ENCODE results near the gene IFRD1.

The IFRD1 gene, protein sequence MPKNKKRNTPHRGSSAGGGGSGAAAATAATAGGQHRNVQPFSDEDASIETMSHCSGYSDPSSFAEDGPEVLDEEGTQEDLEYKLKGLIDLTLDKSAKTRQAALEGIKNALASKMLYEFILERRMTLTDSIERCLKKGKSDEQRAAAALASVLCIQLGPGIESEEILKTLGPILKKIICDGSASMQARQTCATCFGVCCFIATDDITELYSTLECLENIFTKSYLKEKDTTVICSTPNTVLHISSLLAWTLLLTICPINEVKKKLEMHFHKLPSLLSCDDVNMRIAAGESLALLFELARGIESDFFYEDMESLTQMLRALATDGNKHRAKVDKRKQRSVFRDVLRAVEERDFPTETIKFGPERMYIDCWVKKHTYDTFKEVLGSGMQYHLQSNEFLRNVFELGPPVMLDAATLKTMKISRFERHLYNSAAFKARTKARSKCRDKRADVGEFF

DNA sequence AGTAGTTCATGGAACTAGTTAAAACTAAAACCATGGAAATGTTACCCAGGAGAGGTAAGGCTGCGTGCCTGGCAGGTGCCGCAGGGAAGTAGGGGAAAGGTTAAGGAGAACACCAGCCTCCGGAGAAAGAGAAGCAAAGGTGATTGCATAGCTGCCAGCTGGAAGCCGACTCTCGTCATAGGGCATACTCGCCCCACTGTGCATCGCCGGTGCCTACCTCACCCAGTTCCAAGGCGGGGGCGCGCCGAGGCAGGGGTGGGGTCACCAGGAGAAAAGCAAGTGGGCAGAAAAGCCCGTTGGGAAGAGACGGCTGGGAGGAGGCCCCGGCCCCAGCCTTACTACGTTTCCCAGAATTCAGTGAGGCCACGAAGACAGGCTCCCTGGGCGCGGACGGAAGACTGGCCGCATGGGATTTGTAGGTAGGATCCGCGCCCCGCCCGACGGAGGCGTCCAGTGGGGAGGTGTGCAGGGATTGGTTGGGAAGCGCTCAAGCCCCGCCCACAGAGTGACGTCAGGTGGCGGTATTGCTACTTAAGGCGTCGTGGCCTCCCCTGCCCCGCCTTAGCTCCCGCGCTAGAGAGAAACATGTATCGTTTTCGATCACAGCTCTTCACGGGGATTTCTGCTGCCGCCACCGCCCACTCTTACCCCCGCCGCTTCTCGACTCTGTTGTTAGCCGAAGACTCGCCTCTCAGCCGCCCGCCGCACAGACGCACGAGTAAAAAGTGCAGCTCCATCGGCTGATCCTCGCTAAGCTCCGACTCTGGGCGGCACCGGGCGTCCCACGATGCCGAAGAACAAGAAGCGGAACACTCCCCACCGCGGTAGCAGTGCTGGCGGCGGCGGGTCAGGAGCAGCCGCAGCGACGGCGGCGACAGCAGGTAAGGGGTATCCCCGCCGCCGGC is at the start of gene IFRD1:
TSS of gene IFRD1 (plus strand) at position 559 of the 905 bp plus-strand sequence. CDS start at position 788, 229 bp downstream.
- no peaks in the 10 kb centered on the region for H3K9me2 ChIP-seq (replicated peaks; ENCODE audit: low read depth, low read length)
- peak within 1 kb of the TSS; percentile 95 for H3K4me3 ChIP-seq (ENCODE audit: low read length, poor library complexity, severe bottlenecking)
- H3K9ac ChIP-seq (ENCODE audit: low read depth, low read length, poor library complexity, severe bottlenecking): peak within 1 kb of the TSS; percentile 88
- H3K27me3 ChIP-seq (ENCODE audit: insufficient read depth, low read length, poor library complexity, severe bottlenecking): no peaks in the 10 kb centered on the region
- H2AFZ ChIP-seq (ENCODE audit: low read length): peak within 1 kb of the TSS; percentile 99
- peaks cover 40% of the 10 kb centered on the region for H4K20me1 ChIP-seq (ENCODE audit: insufficient read depth, low read length, poor library complexity, severe bottlenecking)
- no peaks in the 10 kb centered on the region for H3K9me3 ChIP-seq (ENCODE audit: insufficient read depth, low read depth, low read length)
- peaks cover 34% of the 10 kb centered on the region for H3K4me1 ChIP-seq (ENCODE audit: insufficient read depth, low read length, poor library complexity, severe bottlenecking)
- H3K4me2 ChIP-seq (ENCODE audit: low read depth, low read length, poor library complexity, severe bottlenecking): peak within 1 kb of the TSS; percentile 96
- H3K36me3 ChIP-seq (ENCODE audit: insufficient read depth, low read length): no peaks in the 10 kb centered on the region
- H3F3A ChIP-seq (ENCODE audit: low read depth): peaks cover 2% of the 10 kb centered on the region; the same call in 1 of the 2 replicates
- TF ChIP-seq EZH2phosphoT487 (IDR thresholded peaks at IDR 0.05; ENCODE audit: borderline replicate concordance) (no peak), CTCF (conservative IDR thresholded peaks at IDR 0.05; ENCODE audit: low read length) (no peak)
- peaks cover 44% of the 10 kb centered on the region for H3K79me2 ChIP-seq (ENCODE audit: insufficient read depth, low read length)

DNA sequence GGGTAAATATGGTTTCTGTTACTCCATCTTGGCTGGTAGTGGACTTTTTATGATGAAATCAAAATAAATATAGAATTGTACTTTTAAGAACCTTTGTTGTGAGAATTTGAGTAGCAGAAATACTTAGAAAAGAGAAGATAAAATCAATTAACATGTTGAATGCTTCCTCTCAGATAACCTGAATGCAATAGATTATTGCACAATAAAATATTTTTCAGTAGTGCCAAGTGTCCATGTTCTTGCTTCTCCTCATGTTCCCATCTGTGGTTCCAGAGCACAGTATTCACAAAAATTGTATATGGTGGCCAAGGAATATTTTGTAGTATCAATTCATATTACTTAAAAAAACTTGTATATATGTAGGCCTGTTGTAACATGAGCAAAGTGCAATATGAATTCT is 45.9 kb upstream of the IFRD1 start:
- TF ChIP-seq EZH2phosphoT487 (IDR thresholded peaks at IDR 0.05; ENCODE audit: borderline replicate concordance): no peak
- peaks cover 21% of the 10 kb centered on the region for H3K4me1 ChIP-seq (ENCODE audit: insufficient read depth, low read length, poor library complexity, severe bottlenecking)
- H3K9me2 ChIP-seq (replicated peaks; ENCODE audit: low read depth, low read length): no peaks in the 10 kb centered on the region
- no peaks in the 10 kb centered on the region for H3K79me2 ChIP-seq (ENCODE audit: insufficient read depth, low read length)
- H3K4me2 ChIP-seq (ENCODE audit: low read depth, low read length, poor library complexity, severe bottlenecking): no peak overlapping the region
- H3K27me3 ChIP-seq (ENCODE audit: insufficient read depth, low read length, poor library complexity, severe bottlenecking): no peaks in the 10 kb centered on the region
- H2AFZ ChIP-seq (ENCODE audit: low read length): no peak overlapping the region; the same call in 1 of the 2 replicates
- H3F3A ChIP-seq (ENCODE audit: low read depth): no peaks in the 10 kb centered on the region
- H3K36me3 ChIP-seq (ENCODE audit: insufficient read depth, low read length): no peaks in the 10 kb centered on the region
- H3K9ac ChIP-seq (ENCODE audit: low read depth, low read length, poor library complexity, severe bottlenecking): no peak overlapping the region
- H4K20me1 ChIP-seq (ENCODE audit: insufficient read depth, low read length, poor library complexity, severe bottlenecking): no peaks in the 10 kb centered on the region
- H3K9me3 ChIP-seq (ENCODE audit: insufficient read depth, low read depth, low read length): no peaks in the 10 kb centered on the region
- no peak overlapping the region for H3K4me3 ChIP-seq (ENCODE audit: low read length, poor library complexity, severe bottlenecking)

DNA sequence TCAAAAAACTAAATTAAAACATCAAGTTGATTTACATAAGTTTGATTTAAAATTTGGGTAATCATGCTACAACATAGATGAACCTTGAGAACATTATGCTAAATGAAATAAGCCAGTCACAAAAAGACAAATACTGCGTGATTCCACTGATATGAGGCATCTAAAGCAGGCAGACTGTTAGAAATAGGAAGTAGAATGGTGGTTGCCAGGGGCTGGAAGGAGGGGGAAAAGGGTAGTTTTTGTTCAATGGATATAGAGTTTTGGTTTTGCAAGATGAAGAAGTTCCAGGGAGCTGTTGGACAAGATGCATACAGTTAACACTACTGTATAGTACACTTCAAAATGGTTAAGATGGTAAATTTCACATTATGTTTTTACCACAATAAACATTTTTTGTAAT is 45.0 kb upstream of the IFRD1 start:
- no peaks in the 10 kb centered on the region for H3K36me3 ChIP-seq (ENCODE audit: insufficient read depth, low read length)
- H3K27me3 ChIP-seq (ENCODE audit: insufficient read depth, low read length, poor library complexity, severe bottlenecking): no peaks in the 10 kb centered on the region
- no peak overlapping the region for H3K9ac ChIP-seq (ENCODE audit: low read depth, low read length, poor library complexity, severe bottlenecking)
- H3K4me2 ChIP-seq (ENCODE audit: low read depth, low read length, poor library complexity, severe bottlenecking): no peak overlapping the region
- no peaks in the 10 kb centered on the region for H3K79me2 ChIP-seq (ENCODE audit: insufficient read depth, low read length)
- H3K9me2 ChIP-seq (replicated peaks; ENCODE audit: low read depth, low read length): no peaks in the 10 kb centered on the region
- H2AFZ ChIP-seq (ENCODE audit: low read length): peak overlapping the region; percentile 64; the same call in 1 of the 2 replicates
- TF ChIP-seq CTCF (conservative IDR thresholded peaks at IDR 0.05; ENCODE audit: low read length) (no peak), EZH2phosphoT487 (IDR thresholded peaks at IDR 0.05; ENCODE audit: borderline replicate concordance) (no peak)
- no peaks in the 10 kb centered on the region for H3K9me3 ChIP-seq (ENCODE audit: insufficient read depth, low read depth, low read length)
- H3K4me3 ChIP-seq (ENCODE audit: low read length, poor library complexity, severe bottlenecking): no peak overlapping the region
- H4K20me1 ChIP-seq (ENCODE audit: insufficient read depth, low read length, poor library complexity, severe bottlenecking): no peaks in the 10 kb centered on the region
- H3F3A ChIP-seq (ENCODE audit: low read depth): no peaks in the 10 kb centered on the region
- H3K4me1 ChIP-seq (ENCODE audit: insufficient read depth, low read length, poor library complexity, severe bottlenecking): peaks cover 18% of the 10 kb centered on the region

Data from Loucy (cell line).